BE2C (cell line): Measurements from ENCODE around the gene KRT37.
"Not testable (repeated sequence)": the region's sequence is repeated elsewhere in the genome, so short reads cannot be mapped to it uniquely, and the experiment has no call there.

Experiments used
- DNase-seq: peaks from one replicate; pipeline ENCODE4 v3.0.0-alpha.2; 2020
- H3K27me3 ChIP-seq: fragments of 250-450 bp; sonication (Bioruptor Pico); 2 replicates; pipeline ENCODE4 v1.5.1; 2020; ENCODE audit warnings: mild to moderate bottlenecking
- H3K36me3 ChIP-seq: fragments of 250-450 bp; sonication (Bioruptor Pico); 2 replicates; pipeline ENCODE4 v1.5.1; 2020; ENCODE audit warnings: mild to moderate bottlenecking
- H3K4me1 ChIP-seq: fragments of 250-450 bp; sonication (Bioruptor Pico); 2 replicates; pipeline ENCODE4 v1.5.1; 2020
- H3K4me3 ChIP-seq: 2 replicates; pipeline ENCODE4 v1.5.1; 2011; ENCODE audit warnings: low read depth, low read length
- H3K9me3 ChIP-seq: fragments of 250-450 bp; sonication (Bioruptor Pico); 2 replicates; pipeline ENCODE4 v1.5.1; 2020
- TF ChIP-seq, protein P1 (sequence below): IDR thresholded peaks from 2 replicates; pipeline ENCODE4 v1.5.1; 2012; ENCODE audit warnings: mild to moderate bottlenecking, low read depth, low read length

Gene KRT37

DNA sequence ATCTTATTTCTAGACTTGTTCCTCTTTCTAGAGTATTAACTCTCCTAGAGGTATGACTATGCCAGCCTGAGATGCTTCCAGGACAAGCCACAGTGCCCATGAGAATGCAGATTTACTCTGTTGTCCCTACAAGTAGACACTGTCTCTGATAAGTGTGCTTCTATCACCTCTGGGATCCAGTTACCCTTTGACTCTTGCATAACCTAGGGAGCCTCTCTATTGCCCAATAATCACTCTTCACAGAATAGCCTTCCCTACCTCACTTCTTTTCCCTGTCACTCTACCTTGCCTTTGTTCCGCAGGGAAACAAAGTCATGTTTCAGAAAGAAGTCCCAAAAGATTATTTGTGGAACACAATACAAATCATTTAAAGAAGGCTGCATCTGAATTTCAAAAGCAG lies 40.7 kb downstream of the KRT37 start:
- Histone ChIP-seq H3K4me1 (no peaks in the 10 kb centered on the region), H3K27me3 (peaks cover 39% of the 10 kb centered on the region), H3K36me3 (no peaks in the 10 kb centered on the region), H3K4me3 (no peak overlapping the region), H3K9me3 (no peaks in the 10 kb centered on the region; the same call in 1 of the 2 replicates)
- DNase-seq: no peak
- TF ChIP-seq, protein P1, sequence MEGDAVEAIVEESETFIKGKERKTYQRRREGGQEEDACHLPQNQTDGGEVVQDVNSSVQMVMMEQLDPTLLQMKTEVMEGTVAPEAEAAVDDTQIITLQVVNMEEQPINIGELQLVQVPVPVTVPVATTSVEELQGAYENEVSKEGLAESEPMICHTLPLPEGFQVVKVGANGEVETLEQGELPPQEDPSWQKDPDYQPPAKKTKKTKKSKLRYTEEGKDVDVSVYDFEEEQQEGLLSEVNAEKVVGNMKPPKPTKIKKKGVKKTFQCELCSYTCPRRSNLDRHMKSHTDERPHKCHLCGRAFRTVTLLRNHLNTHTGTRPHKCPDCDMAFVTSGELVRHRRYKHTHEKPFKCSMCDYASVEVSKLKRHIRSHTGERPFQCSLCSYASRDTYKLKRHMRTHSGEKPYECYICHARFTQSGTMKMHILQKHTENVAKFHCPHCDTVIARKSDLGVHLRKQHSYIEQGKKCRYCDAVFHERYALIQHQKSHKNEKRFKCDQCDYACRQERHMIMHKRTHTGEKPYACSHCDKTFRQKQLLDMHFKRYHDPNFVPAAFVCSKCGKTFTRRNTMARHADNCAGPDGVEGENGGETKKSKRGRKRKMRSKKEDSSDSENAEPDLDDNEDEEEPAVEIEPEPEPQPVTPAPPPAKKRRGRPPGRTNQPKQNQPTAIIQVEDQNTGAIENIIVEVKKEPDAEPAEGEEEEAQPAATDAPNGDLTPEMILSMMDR: no peak

DNA sequence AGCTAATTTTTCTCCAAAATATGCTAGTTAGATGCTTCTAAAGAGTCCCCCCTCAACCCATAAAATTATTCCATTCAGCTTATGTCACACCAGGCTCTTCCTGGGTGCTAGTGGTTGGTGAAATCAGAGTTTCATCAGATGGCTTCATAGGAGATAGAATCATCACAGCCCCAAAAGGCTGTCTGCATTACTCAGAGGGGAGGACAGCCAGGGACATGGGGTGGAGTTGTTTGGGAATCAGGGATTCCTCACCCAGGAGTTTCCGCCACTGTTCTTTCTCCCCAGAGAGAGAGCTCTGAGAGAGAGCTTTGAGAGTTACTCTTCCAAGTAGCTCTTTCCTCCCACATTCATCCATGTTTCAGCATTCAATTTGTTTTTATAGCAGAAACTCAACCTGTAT lies 42.0 kb downstream of the KRT37 start:
- no peak for DNase-seq
- TF ChIP-seq, protein P1: no peak

DNA sequence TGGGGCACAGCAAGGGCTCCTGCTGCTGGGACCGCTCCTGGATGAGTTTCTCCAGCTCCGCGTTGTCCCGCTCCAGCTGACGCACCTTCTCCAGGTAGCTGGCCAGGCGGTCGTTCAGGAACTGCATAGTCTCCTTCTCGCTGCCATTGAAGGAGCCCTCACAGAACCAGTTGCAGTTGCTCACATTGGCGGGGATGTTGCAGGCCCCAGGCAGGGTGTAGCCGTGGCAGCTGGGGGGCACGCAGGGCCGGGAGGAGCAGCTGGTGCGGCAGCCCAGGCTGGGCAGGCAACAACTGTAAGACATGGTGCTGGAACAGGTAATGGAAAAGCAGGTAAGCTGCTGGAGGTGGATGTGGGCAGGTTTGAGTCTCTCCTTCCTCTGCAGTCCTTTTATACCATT lies 42.4 kb downstream of the KRT37 start, which contains the start of gene KRT34:
Gene KRT34 (minus strand): TSS at position 364 of the 400 bp plus-strand sequence. CDS start 60 bp downstream, at position 304.
- H3K9me3 ChIP-seq, H3K4me1 ChIP-seq, H3K4me3 ChIP-seq, DNase-seq, H3K36me3 ChIP-seq: not testable (repeated sequence)
- H3K27me3 ChIP-seq: peaks cover 35% of the 10 kb centered on the region

More for the DNA sequence above, 42.0 kb downstream of the KRT37 start:
- no peaks in the 10 kb centered on the region for H3K4me1 ChIP-seq
- no peaks in the 10 kb centered on the region; the same call in 1 of the 2 replicates for H3K9me3 ChIP-seq
- no peak overlapping the region for H3K4me3 ChIP-seq
- no peaks in the 10 kb centered on the region for H3K36me3 ChIP-seq
- peaks cover 34% of the 10 kb centered on the region for H3K27me3 ChIP-seq

DNA sequence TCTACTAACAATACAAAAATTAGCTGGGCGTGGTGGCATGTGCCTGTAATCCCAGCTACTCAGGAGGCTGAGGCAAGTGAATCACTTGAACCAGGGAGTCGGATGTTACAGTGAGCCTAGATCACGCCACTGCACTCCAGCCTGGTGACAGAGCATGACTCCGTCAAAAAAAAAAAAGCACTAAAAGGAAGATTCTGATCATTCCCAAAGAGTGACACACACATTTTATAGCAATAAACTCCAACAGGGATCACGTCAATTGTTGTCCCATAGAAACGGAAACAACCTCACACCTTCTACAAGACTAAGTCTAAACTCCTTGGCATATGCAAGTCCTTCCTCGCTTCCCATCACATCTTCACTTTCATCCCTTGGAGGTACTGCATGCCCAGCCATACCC lies 44.3 kb downstream of the KRT37 start:
- not testable (repeated sequence) for H3K4me1 ChIP-seq, H3K9me3 ChIP-seq, H3K36me3 ChIP-seq, H3K4me3 ChIP-seq, DNase-seq
- H3K27me3 ChIP-seq: peaks cover 36% of the 10 kb centered on the region

DNA sequence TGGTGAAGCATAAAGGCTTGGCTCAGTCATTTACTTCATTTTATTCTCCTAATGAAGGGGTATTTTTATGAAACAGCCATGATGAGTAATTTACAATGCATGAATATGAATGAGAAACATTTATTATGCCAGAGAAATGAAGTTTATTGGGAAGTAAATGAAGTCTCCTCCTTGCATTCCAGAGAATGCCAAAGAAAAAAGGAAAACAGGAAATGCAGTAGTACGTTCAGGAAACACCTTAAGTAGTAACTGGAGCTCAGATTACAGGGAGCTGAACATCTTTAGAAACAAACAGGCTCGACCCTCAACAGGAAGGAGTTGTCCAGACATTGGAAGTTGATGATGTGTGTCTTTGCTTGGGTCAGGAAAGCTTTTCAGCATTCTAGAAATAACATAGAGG lies 46.8 kb downstream of the KRT37 start:
- peaks cover 28% of the 10 kb centered on the region for H3K27me3 ChIP-seq
- DNase-seq: no peak
- no peaks in the 10 kb centered on the region for H3K36me3 ChIP-seq
- H3K9me3 ChIP-seq: no peaks in the 10 kb centered on the region; the same call in 1 of the 2 replicates
- TF ChIP-seq, protein P1: no peak
- no peaks in the 10 kb centered on the region for H3K4me1 ChIP-seq
- no peak overlapping the region for H3K4me3 ChIP-seq
